NCI-H128 (cell line): ENCODE data around the gene TMPRSS12.
"Not testable (repeated sequence)": the region's sequence is repeated elsewhere in the genome, so short reads cannot be mapped to it uniquely, and the experiment has no call there.

Experiments
- DNase-seq: peaks from one replicate; lab custom pipeline; 2025; ENCODE audit not compliant: unreplicated experiment; lab: John Stamatoyannopoulos, UW

The TMPRSS12 gene

GRCh38 chr12:50855679-50856078 lies 13.0 kb downstream of the TMPRSS12 start:
- not testable (repeated sequence) for DNase-seq

DNA sequence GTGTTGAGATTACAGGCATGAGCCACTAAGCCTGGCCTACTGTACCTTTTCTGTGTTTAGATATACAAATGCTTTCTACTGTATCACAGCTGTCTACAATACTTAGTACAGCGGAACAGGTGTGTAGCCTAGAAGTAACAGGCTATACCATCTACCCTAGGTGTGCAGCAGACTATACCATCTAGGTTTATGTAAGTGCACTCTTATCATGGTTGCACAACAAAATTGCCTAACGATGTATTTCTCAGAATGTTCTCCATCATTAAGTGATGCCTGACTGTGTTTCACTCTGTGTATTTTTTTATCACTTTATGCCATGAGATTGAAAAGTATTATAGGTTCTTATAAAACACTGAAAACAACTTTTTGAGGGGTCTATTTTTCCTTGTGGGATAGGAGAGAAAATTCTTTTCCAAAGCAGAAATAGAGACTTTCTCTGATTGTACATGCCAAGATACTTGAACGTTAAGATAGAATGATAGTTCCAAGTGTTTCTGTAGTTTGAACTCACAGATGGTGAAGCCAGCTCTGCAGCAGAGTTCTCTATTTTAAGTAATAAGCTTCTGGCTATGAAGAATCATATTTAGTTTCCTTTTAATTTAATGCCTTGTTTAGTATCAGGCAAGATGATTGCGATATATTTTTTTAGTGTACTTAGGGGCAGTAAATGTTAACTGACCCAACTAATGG lies 17.0 kb downstream of the TMPRSS12 start:
- no peak for DNase-seq

GRCh38 chr12:50862316-50862715 lies 19.6 kb downstream of the TMPRSS12 start:
- no peak for DNase-seq

DNA sequence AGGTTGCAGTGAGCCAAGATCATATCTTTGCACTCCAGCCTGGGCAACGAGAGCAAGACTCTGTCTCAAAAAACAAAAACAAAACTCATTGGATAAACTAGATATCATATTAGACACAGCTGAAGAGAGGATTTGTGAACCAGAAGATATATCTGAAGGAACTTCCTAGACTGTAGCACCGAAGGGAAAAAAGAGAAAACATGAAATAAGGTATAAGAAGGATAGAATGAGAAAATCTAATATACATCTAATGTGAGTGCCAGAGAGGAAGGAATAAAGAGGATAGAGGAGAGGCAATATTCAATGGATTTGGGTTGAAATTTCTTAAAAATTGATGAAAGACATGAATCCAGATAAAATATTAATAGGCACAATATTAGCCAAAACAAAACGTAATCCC lies 22.5 kb downstream of the TMPRSS12 start:
- DNase-seq = no peak

GRCh38 chr12:50868881-50869280 lies 26.2 kb downstream of the TMPRSS12 start:
- DNase-seq = not testable (repeated sequence)

DNA sequence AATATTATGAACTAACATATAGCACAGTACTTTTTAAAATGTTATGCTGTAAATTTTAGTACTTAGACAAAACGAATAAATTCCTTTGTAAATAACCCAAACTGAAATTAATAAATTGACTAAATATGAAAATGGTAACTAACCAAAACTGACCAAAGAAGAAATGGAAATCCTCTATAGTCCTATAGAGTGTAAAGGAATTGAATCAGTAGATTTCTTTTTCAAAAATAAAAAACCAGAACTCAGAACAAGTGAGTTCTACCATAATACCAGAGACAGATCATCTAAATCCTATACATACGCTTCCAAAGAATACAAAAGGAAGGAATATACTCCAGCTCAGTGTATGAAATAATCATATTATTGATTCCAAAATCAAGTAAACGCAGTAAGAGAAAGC lies 39.8 kb downstream of the TMPRSS12 start:
- no peak for DNase-seq

DNA sequence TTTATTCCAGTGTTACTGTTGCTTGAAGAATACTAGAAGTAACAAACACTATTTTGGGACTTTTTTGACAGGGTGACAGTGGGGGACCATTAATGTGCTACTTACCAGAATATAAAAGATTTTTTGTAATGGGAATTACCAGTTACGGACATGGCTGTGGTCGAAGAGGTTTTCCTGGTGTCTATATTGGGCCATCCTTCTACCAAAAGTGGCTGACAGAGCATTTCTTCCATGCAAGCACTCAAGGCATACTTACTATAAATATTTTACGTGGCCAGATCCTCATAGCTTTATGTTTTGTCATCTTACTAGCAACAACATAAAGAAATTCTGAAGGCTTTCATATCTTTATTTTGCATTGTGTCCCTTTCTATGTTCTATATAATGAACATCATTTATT lies 44.5 kb downstream of the TMPRSS12 start:
- DNase-seq = no peak

GRCh38 chr12:50888666-50889065 lies 45.9 kb downstream of the TMPRSS12 start:
- DNase-seq = no peak

GRCh38 chr12:50894241-50894640 lies 51.5 kb downstream of the TMPRSS12 start:
- no peak for DNase-seq

GRCh38 chr12:50901685-50902113 lies 59.0 kb downstream of the TMPRSS12 start:
- DNase-seq = no peak

DNA sequence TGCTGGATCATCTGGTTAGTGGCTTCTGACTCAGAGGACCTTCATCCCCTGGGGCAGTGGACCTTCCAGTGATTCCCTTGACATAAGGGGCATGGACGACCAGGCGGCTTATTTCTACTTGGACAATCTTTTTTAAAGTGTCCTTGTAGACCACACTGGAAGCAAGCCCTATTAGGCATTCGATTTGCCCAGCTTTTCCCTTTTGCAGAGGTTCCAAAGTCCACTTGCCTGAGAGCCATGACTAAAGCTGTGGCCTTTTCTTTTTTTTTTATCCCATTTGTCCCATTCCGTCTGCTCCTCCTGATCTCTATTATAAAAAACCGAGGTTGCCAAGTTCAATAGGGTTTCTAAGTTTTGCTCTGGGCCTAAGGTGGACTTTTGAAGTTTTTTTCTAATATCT lies 65.8 kb downstream of the TMPRSS12 start:
- DNase-seq = not testable (repeated sequence)

GRCh38 chr12:50912361-50912760 lies 69.6 kb downstream of the TMPRSS12 start:
- DNase-seq = not testable (repeated sequence)

DNA sequence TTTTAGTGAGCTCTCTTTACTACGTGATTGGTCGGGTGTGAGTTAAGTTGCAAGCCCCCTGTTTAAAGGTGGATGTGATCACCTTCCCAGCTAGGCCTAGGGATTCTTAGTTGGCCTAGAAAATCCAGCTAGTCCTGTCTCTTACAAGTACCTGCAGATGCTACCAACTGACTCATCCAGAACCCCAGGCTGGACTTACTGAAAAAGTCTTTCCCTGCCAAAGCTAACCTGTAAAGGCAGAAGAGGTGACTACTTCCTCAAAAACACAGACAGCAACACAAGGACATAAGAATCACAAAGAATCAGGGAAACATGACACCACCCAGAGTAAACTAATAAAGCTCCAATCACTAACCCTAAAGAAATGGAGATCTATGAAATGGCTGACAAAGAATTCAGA lies 70.5 kb downstream of the TMPRSS12 start:
- DNase-seq = no peak

DNA sequence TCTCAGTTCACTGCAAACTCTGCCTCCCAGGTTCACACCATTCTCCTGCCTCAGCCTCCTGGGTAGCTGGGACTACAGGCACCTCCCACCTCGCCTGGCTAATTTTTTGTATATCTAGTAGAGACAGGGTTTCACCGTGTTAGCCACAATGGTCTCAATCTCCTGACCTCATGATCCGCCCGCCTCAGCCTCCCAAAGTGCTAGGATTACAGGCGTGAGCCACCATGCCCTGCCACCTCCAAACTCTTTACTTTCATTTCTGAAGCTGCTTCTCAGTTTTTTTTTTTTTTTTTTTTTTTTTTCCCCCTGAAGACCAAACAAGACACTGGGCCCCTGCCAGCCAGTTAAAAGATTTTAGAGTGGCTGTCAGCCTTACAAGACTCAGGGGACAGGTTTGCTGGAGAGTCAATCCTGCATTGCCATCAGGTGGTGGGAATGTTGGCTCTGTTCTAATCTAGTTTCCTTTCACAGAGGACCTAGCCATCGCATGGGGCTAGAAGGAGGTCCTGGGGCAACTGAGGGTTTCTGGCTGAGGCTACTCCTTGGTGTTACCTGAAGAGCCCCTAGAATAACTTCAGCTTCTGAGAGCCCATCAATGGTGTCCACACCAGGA lies 72.3 kb downstream of the TMPRSS12 start:
- DNase-seq = no peak

DNA sequence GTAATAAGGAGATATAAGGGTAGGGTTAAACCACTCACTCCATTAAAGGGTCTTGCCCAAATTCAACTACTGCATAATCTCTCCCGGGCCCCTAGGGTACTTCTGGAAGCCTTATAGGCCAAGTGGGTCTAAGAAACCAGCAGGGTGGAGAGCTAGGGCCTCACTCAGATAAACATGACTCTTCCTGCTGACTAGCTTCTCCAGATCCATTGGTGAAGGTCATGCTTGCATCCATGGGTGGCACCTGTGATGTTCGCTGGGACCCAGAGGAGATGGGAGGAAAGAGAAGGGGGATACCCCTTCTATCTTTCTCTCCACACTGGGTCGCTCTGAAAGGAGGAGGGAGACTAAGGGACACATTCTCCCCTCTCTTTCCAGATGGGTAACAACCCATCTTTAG lies 73.6 kb downstream of the TMPRSS12 start:
- no peak for DNase-seq

DNA sequence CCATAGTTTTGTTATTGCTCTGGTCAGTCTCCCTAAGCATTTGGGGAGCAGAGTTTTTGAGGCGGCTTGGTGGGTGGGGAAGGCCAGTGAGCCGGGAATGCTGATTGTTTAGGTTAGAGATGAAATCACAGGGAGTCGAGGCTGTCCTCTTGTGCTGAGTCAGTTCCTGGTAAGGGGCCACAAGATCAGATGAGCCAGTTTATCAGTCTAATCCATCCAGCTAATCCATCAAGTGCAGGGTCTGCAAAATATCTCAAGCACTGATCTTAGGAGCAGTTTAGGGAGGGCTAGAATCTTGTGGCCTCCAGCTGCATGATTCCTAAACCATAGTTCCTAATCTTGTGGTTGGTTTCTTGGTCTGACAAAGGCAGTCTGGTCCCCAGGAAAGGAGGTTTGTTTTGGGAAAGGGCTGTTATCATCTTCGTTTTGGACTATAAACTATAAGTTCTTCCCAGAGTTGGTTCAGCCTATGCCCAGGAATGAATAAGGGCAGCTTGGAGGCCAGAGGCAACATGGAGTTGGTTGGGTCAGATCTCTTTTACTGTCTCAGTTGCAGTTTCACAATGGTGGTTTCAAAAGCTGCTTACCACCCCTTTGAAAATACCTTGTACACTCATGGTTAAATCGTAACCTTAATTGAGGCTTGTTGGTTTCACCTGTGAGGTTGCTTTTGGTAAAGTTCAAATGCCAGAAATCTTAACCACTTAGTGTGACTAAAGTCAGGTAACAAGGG lies 76.0 kb downstream of the TMPRSS12 start:
- no peak for DNase-seq

DNA sequence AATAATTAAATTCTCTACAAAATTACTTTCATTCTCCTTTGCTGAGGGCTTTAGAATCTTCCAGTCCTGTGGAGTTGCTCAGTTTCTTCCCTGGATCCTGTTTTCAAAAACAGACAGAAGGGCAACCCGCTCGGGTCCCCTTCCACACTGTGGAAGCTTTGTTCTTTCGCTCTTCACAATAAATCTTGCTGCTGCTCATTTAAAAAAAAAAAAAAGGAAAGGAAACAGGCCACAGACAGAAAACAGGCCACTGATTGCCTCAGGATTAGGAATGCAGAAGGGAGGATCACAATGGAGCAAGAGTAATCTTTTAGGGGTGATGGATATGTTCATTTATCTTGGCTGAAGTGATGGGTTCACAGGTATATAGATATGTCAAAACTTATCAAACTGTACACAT lies 80.1 kb downstream of the TMPRSS12 start:
- DNase-seq = no peak

DNA sequence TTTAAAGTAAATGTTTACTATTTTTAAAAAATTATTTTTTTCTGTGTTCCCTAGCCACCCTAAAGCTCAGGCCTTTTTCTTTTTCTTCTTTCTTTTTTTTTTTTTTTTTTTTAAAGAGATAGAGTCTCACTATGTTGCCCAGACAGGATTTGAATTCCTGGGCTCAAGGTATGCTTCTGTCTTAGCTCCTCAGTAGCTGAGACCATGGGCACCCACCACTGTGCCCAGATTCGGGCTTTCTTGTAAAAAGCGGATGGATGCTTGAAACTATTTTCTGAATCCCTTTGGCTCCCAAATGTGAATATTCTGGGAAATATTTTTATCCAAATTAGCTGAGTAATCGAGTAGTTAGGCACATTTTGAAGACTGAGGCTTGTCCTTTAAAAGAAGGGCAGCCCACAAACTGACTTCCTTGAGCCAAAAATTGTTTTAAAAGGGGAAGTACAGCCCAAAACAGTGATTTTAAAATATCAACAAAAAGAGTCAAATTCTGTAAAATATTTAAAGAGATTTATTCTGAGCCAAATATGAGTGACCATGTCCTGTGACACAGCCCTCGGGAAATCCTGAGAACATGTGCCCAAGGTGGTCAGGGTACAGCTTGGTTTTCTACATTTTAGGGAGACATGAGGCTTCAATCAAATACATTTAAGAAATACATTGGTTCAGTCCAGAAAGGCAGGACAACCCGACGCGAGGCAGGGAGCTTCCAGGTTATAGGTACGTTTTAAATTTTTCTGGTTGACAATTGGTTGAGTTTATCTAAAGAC lies 80.8 kb downstream of the TMPRSS12 start:
- DNase-seq = no peak

GRCh38 chr12:50924131-50924438 lies 81.4 kb downstream of the TMPRSS12 start:
- DNase-seq = no peak

DNA sequence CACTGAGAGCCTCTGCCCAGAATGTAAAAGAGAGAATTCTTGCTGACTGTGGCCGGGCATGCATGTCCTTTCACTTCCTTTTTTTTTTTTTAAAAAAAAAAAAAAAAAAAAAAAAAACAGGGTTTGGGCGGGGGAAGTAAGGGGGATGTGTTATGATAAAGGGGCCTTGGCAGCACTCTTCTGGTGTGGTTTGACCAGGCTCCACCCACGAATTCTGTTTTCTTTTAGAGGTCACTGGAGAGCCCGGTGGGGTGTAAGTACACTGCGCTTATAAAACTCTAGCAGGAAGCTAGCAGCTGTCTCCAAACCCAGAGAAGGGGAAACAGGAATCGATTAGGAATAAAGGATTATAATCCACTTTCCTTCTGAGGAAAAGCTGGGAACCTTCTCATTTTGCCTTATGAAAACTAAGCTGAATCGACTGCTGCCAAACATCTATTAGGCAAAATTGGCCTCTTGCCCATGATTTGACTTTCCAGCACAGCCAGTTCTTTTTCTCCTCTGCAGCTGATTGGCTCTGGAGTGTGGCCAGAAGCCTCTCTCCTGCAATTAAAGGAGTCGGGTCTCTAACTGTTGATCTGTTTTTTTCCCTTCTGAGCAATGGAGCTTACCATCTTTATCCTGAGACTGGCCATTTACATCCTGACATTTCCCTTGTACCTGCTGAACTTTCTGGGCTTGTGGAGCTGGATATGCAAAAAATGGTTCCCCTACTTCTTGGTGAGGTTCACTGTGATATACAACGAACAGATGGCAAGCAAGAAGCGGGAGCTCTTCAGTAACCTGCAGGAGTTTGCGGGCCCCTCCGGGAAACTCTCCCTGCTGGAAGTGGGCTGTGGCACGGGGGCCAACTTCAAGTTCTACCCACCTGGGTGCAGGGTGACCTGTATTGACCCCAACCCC lies 82.0 kb downstream of the TMPRSS12 start:
- peak; percentile 86 for DNase-seq

- no peak for DNase-seq
Measured at GRCh38 chr12:50925342-50925651, 82.6 kb downstream of the TMPRSS12 start.
